Airway epithelial cell (primary cell): ENCODE results near the gene LNX2. TPM values are rescaled to one million over a fixed set of nuclear protein-coding genes. Genes with fewer than 3 reads are reported as not detected.

Source experiments
- total RNA-seq: library from RNA; depleted of rRNA; stranded (reverse); fragments of >200 nt; gene quantifications from 2 replicates; pipeline ENCODE4 v1.2.3, GENCODE V29; 2015

Gene LNX2
- 10.0 and 15.2 TPM in 2 replicates for total RNA-seq

GRCh38 chr13:27620377-27621115, at the start of gene LNX2:
Gene LNX2 (minus strand): TSS chr13:27620529. CDS start chr13:27581703, 38,826 bp downstream.

GRCh38 chr13:27621366-27622101, 1.2 kb upstream of the LNX2 start, which contains the start of gene POLR1D:
Gene POLR1D (plus strand): TSS chr13:27621892. CDS start chr13:27621984, 92 bp downstream.

Other genes starting within 250 kb of the LNX2 start
- 88.9 and 99.2 TPM in 2 replicates for gene GTF3A, start 195.9 kb downstream of the LNX2 start, total RNA-seq
- 28.8 and 59.3 TPM in 2 replicates for gene MTIF3, start 170.0 kb downstream of the LNX2 start, total RNA-seq
- gene POLR1D, start 1.4 kb upstream of the LNX2 start, total RNA-seq, result 209 and 217 TPM in 2 replicates
- not detected in 2 replicates for gene GSX1, start 172.0 kb upstream of the LNX2 start, total RNA-seq